ENCODE results near the gene DPEP3.
"Not testable (repeated sequence)": the region's sequence is repeated elsewhere in the genome, so short reads cannot be mapped to it uniquely, and the experiment has no call there.

The DPEP3 gene

DNA sequence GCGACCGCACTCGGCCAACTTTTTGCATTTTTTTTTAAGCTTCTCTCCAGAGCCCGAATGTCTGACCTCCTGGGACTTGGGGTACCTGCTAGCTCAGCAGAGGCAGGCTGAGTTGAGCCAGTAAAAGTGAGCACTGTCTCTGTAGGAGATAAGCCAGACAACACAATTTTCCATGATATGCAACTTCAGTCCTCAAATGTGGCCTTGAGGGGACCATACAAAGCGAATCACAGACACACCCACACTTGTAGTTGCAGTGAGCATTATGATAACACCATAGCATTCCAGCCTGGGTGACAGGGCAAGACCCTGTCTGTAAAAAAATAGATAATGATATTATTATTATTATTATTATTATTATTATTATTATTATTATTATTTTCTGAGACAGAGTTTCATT lies 16.4 kb upstream of the DPEP3 start:
- Histone ChIP-seq H3K9me3 (no peaks in the 10 kb centered on the region), H3K36me3 (no peaks in the 10 kb centered on the region), H3K27me3 (no peaks in the 10 kb centered on the region), H3K4me3 (no peak overlapping the region), H3K27ac (no peak overlapping the region), H3K4me1 (peaks cover 0 to 12% (median 9%) of the 10 kb centered on the region in 4 donors)
- TF ChIP-seq, protein P1, sequence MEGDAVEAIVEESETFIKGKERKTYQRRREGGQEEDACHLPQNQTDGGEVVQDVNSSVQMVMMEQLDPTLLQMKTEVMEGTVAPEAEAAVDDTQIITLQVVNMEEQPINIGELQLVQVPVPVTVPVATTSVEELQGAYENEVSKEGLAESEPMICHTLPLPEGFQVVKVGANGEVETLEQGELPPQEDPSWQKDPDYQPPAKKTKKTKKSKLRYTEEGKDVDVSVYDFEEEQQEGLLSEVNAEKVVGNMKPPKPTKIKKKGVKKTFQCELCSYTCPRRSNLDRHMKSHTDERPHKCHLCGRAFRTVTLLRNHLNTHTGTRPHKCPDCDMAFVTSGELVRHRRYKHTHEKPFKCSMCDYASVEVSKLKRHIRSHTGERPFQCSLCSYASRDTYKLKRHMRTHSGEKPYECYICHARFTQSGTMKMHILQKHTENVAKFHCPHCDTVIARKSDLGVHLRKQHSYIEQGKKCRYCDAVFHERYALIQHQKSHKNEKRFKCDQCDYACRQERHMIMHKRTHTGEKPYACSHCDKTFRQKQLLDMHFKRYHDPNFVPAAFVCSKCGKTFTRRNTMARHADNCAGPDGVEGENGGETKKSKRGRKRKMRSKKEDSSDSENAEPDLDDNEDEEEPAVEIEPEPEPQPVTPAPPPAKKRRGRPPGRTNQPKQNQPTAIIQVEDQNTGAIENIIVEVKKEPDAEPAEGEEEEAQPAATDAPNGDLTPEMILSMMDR (IDR thresholded peaks at IDR 0.05): no peak
- no peak for DNase-seq
- intact Hi-C loops (cut with DNase I; ENCODE audit: low total_unique reads): no loop called here

DNA sequence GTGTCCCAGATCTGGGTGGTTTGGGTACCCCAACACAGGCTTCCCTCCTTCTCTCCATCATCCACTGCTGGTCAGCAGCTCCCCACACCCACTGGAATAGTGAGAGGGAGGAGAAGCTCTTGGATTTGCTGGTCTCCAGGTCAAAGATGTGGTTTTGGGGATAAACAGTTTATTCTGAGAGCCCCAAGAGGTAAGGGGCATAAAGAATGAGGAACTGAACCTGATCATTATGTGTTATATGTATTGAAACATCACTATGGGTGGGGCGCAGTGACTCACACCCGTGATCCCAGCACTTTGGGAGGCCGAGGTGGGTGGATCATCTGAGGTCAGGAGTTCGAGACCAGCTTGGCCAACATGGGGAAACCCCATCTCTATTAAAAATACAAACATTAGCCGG lies 15.1 kb upstream of the DPEP3 start:
- H3K4me1 ChIP-seq: peaks cover 0 to 12% (median 9%) of the 10 kb centered on the region in 4 donors
- H3K27ac ChIP-seq: no peak overlapping the region
- no peak overlapping the region for H3K4me3 ChIP-seq
- TF ChIP-seq, protein P1 (IDR thresholded peaks at IDR 0.05): no peak
- intact Hi-C loops (cut with DNase I; ENCODE audit: low total_unique reads): no loop called here
- no peaks in the 10 kb centered on the region for H3K36me3 ChIP-seq
- DNase-seq: no peak
- no peaks in the 10 kb centered on the region for H3K27me3 ChIP-seq
- H3K9me3 ChIP-seq: no peaks in the 10 kb centered on the region

DNA sequence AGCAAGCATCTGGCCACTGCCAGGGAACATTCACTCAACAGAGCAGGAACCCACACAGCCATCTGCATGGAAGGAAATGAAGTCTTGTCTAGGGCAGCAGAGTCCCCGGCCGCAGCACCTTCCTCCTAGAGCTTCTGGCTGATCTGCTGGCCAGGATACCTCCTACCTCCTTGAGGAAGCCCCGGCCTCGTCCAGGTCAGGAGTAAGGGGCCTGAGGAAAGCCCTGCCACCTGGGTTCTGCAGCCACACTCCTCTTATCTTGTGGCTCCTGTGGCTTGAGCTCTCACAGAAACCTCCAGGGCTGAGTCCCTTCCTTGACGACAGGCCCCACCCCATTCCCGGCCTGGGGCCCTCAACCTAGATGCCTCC lies 13.7 kb upstream of the DPEP3 start:
- intact Hi-C loops (cut with DNase I; ENCODE audit: low total_unique reads): loop anchor here (5.0 kb wide), 2 partner anchors 48 to 233 kb away; no protein-coding TSS in a partner anchor
- Histone ChIP-seq H3K4me3 (peak overlapping the region in 1 of 2 donors; percentile 50), H3K27ac (peak overlapping the region; percentile 24 to 31), H3K4me1 (peaks cover 0 to 12% (median 9%) of the 10 kb centered on the region in 4 donors)
- H3K27me3 ChIP-seq, H3K36me3 ChIP-seq, DNase-seq, H3K9me3 ChIP-seq: not testable (repeated sequence)

DNA sequence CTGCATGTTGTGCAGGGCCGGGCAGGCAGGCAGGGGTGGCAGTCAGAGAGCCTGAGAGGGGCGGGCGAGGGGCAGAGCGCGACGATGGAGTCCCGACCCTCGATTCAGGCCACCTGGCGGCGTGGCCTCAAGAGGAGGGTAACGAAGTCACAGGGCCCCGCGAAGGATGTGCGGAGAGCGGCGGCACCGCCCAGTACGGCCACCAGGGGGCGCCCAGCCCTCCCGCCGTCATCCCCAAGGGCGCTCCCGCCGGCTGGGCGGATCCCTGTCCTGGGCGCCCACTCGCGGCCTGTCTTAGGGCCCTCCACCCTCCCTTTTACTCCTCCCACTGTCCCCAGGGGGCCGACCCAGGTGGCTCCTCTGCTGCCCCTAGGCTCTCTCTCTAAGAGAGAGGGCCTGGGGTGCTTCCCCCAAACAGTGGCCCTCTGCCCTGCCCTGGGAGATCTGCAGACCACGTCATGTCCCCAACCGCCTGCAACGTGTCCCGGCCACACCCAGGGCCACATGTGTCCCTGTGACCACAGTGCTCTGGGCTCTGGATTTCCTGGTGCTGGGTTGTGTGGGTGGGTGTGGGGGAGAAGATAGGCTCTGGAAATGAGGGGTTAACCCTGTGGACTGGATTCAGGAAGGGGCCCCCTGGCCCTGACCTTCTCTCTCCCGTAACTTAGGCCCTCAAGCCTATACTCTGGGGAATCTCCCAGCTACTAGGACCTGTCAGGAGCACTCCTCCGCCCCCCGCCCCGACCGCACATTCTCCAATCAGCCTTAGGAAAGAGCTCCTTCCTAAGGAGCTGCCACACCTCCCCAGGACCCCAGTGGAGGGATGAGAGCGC lies 13.1 kb upstream of the DPEP3 start:
- Histone ChIP-seq H3K36me3 (no peaks in the 10 kb centered on the region), H3K27ac (peak overlapping the region; percentile 24 to 31), H3K4me1 (peaks cover 0 to 12% (median 9%) of the 10 kb centered on the region in 4 donors), H3K4me3 (peak overlapping the region; percentile 20 to 50), H3K27me3 (no peaks in the 10 kb centered on the region), H3K9me3 (no peaks in the 10 kb centered on the region)
- peak; percentile 67 to 84 for DNase-seq
- intact Hi-C loops (cut with DNase I; ENCODE audit: low total_unique reads): loop anchor here (5.0 kb wide), 2 partner anchors 49 to 234 kb away; no protein-coding TSS in a partner anchor
- TF ChIP-seq, protein P1 (IDR thresholded peaks at IDR 0.05): peak; percentile 97 to 99

DNA sequence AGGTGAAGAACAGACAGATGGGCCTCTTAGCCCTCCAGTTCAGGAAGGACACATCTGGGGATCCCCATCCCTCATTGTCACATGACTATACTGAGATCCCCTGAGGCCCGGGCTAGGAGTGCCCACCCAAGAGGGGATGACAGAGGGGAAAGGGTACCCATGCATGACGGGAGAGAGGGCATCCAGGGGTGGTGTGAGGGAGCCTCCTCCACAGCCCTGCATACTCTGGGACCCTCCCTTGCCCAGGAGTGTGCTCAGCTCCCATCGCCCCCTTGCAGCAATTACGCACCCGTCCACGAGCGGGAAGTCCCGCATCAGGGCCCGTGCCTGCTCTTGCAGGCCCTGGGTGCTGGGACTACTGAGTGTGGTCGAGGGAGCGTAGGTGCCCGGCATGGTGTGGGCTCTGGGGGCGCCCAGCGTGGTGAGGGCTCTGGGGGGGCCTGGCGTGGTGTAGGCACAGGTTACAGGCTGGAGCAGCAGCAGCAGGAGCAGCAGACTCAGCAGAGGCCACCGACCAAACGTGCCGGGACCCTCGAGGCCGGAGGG lies 12.4 kb upstream of the DPEP3 start:
- DNase-seq: no peak
- no peaks in the 10 kb centered on the region for H3K36me3 ChIP-seq
- TF ChIP-seq, protein P1 (IDR thresholded peaks at IDR 0.05): no peak
- H3K4me3 ChIP-seq: peak overlapping the region in 1 of 2 donors; percentile 50
- peaks cover 0 to 12% (median 9%) of the 10 kb centered on the region in 4 donors for H3K4me1 ChIP-seq
- H3K27ac ChIP-seq: peak overlapping the region in 1 of 2 donors; percentile 31
- H3K9me3 ChIP-seq: no peaks in the 10 kb centered on the region
- no peaks in the 10 kb centered on the region for H3K27me3 ChIP-seq
- intact Hi-C loops (cut with DNase I; ENCODE audit: low total_unique reads): loop anchor here (5.0 kb wide), 2 partner anchors 50 to 235 kb away; no protein-coding TSS in a partner anchor

DNA sequence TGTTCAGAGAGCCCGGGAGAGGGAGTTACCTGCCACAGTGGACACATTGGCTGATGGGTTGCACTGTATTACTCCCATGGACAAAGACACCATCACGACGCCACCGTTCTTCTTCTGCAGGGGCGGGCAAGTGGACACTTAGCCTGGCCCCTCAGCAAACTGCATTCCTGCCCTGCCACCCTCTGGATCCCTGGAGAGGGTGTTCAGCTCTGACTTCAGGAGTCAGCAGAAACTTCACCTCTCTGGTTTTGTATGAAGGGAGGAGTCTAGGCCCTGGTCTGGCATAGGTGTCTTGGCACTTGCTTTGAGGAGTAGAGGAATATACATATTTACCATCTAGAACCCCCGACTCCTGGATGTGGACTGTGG lies 9.7 kb upstream of the DPEP3 start:
- TF ChIP-seq, protein P1 (IDR thresholded peaks at IDR 0.05): no peak
- H3K36me3 ChIP-seq: no peaks in the 10 kb centered on the region
- H3K27ac ChIP-seq: no peak overlapping the region
- no peaks in the 10 kb centered on the region for H3K27me3 ChIP-seq
- intact Hi-C loops (cut with DNase I; ENCODE audit: low total_unique reads): loop anchor here (5.0 kb wide), 2 partner anchors 52 to 237 kb away; no protein-coding TSS in a partner anchor
- H3K4me1 ChIP-seq: peaks cover 0 to 12% (median 9%) of the 10 kb centered on the region in 4 donors
- H3K9me3 ChIP-seq: no peaks in the 10 kb centered on the region
- no peak overlapping the region for H3K4me3 ChIP-seq
- no peak for DNase-seq

Measured in tibial artery (tissue), 4 donors.